ENCODE data around the gene JCAD. TPM values are rescaled to one million over a fixed set of nuclear protein-coding genes. Genes with fewer than 3 reads are reported as not detected.

JCAD gene
- total RNA-seq, 2 experiments from 2014 or later, result not detected

DNA sequence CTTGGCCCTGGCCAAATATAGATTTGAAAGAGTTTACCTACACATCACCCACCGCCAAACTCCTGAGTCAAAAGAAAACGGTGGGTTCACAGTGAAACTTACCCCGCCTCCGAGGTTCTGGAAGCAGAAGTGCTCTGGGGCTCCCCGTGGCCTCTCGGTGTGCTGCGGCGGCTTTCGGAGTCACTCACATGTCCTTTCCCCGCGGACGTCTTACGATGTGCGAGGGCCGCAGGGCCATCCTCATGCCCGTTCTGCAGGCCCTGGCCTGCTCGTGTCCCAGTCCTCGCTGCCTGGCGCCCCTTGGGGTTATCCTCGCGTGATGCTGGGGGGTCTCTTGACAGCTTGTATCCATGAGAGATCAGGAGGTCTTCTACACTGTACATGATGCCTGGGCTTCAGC lies 12.0 kb downstream of the JCAD start:
- CTCF ChIA-PET, result no interaction called here

DNA sequence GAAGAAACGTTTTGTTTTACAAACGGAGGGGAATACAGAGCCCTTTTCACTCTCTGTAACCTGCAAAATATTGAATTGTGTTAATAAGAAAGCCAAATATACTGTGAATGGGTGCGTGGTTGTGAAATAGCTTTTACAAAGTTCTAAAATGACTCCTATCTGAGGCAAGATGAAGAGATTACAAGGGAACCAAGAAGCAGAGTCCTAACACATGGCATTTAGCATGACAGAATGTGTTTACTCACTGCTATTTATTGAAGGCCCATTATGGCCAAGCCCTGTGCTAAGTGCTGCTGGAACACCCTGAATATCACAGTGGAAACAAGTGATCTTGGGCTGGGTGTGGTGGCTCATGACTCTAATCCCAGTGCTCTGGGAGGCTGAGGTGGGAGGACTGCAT lies 12.9 kb downstream of the JCAD start:
- Mint-ChIP-seq H3K36me3 (ENCODE audit: low read depth) (no peaks in the 10 kb centered on the region), H3K27ac (no peak overlapping the region)

More for the DNA sequence above, 12.0 kb downstream of the JCAD start:
- no peak for ATAC-seq
- POLR2A ChIA-PET, result interaction anchor here (1.4 kb wide), 1 partner anchor 9 kb away, joined by 3 read pairs; no protein-coding TSS in a partner anchor
- no peak for DNase-seq
- Mint-ChIP-seq H3K27me3 (peaks cover 70% of the 10 kb centered on the region), H3K4me3 (no peak overlapping the region), H3K9me3 (no peaks in the 10 kb centered on the region), H3K4me1 (ENCODE audit: low read depth) (peaks cover 17% of the 10 kb centered on the region), H3K36me3 (ENCODE audit: low read depth) (no peaks in the 10 kb centered on the region), H3K27ac (no peak overlapping the region)
- intact Hi-C loops (cut with micrococcal nuclease), result no loop called here
- TF ChIP-seq, protein P1, sequence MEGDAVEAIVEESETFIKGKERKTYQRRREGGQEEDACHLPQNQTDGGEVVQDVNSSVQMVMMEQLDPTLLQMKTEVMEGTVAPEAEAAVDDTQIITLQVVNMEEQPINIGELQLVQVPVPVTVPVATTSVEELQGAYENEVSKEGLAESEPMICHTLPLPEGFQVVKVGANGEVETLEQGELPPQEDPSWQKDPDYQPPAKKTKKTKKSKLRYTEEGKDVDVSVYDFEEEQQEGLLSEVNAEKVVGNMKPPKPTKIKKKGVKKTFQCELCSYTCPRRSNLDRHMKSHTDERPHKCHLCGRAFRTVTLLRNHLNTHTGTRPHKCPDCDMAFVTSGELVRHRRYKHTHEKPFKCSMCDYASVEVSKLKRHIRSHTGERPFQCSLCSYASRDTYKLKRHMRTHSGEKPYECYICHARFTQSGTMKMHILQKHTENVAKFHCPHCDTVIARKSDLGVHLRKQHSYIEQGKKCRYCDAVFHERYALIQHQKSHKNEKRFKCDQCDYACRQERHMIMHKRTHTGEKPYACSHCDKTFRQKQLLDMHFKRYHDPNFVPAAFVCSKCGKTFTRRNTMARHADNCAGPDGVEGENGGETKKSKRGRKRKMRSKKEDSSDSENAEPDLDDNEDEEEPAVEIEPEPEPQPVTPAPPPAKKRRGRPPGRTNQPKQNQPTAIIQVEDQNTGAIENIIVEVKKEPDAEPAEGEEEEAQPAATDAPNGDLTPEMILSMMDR (IDR thresholded peaks at IDR 0.05), result no peak

GRCh38 chr10:30045961-30046360 lies 13.4 kb downstream of the JCAD start:
- no peak overlapping the region for H3K27ac Mint-ChIP-seq
- H3K27me3 Mint-ChIP-seq, result peaks cover 70% of the 10 kb centered on the region
- CTCF ChIA-PET, result interaction anchor here (0.9 kb wide), 1 partner anchor 44 kb away, joined by 3 read pairs; no protein-coding TSS in a partner anchor

More for the DNA sequence above, 12.9 kb downstream of the JCAD start:
- ATAC-seq (no peak), DNase-seq (no peak)
- H3K4me1 Mint-ChIP-seq (ENCODE audit: low read depth), result peaks cover 17% of the 10 kb centered on the region
- ChIA-PET CTCF (interaction anchor here (0.9 kb wide), 1 partner anchor 44 kb away, joined by 3 read pairs; no protein-coding TSS in a partner anchor), POLR2A (no interaction called here)
- TF ChIP-seq, protein P1 (IDR thresholded peaks at IDR 0.05), result no peak
- H3K27me3 Mint-ChIP-seq, result peaks cover 70% of the 10 kb centered on the region
- H3K9me3 Mint-ChIP-seq, result no peaks in the 10 kb centered on the region
- intact Hi-C loops (cut with micrococcal nuclease), result no loop called here
- H3K4me3 Mint-ChIP-seq, result no peak overlapping the region

GRCh38 chr10:30043476-30044270 lies 15.7 kb downstream of the JCAD start:
- H3K27ac Mint-ChIP-seq, result no peak overlapping the region
- no peaks in the 10 kb centered on the region for H3K9me3 Mint-ChIP-seq
- DNase-seq (no peak), ATAC-seq (peak; percentile 61)
- TF ChIP-seq, protein P1 (IDR thresholded peaks at IDR 0.05), result no peak
- H3K4me3 Mint-ChIP-seq, result no peak overlapping the region
- peaks cover 7% of the 10 kb centered on the region for H3K4me1 Mint-ChIP-seq (ENCODE audit: low read depth)
- peaks cover 63% of the 10 kb centered on the region for H3K27me3 Mint-ChIP-seq
- H3K36me3 Mint-ChIP-seq (ENCODE audit: low read depth), result no peaks in the 10 kb centered on the region
- intact Hi-C loops (cut with micrococcal nuclease), result no loop called here
- ChIA-PET POLR2A (interaction anchor here (0.9 kb wide), 1 partner anchor 17 kb away, joined by 3 read pairs; no protein-coding TSS in a partner anchor), CTCF (interaction anchor here (0.6 kb wide), 1 partner anchor 16 kb away, joined by 3 read pairs; no protein-coding TSS in a partner anchor)

More at GRCh38 chr10:30045961-30046360, 13.4 kb downstream of the JCAD start:
- TF ChIP-seq, protein P1 (IDR thresholded peaks at IDR 0.05), result no peak
- ATAC-seq (no peak), DNase-seq (no peak)
- Mint-ChIP-seq H3K4me1 (ENCODE audit: low read depth) (peaks cover 17% of the 10 kb centered on the region), H3K4me3 (no peak overlapping the region), H3K9me3 (no peaks in the 10 kb centered on the region), H3K36me3 (ENCODE audit: low read depth) (no peaks in the 10 kb centered on the region)
- POLR2A ChIA-PET, result no interaction called here
- intact Hi-C loops (cut with micrococcal nuclease), result no loop called here

GRCh38 chr10:30042820-30043219 lies 16.6 kb downstream of the JCAD start:
- Mint-ChIP-seq H3K9me3 (no peaks in the 10 kb centered on the region), H3K4me3 (no peak overlapping the region), H3K27ac (no peak overlapping the region), H3K4me1 (ENCODE audit: low read depth) (peaks cover 2% of the 10 kb centered on the region), H3K27me3 (peaks cover 63% of the 10 kb centered on the region), H3K36me3 (ENCODE audit: low read depth) (no peaks in the 10 kb centered on the region)
- ChIA-PET CTCF (no interaction called here), POLR2A (interaction anchor here (0.6 to 0.9 kb wide), 2 partner anchors 17 to 55 kb away, joined by 3 read pairs; no protein-coding TSS in a partner anchor)
- DNase-seq, result no peak
- intact Hi-C loops (cut with micrococcal nuclease), result no loop called here
- no peak for ATAC-seq
- TF ChIP-seq, protein P1 (IDR thresholded peaks at IDR 0.05), result no peak
